HuH-7.5 (cell line): ENCODE measurements around the gene CDH15.
"Not testable (repeated sequence)": the region's sequence is repeated elsewhere in the genome, so short reads cannot be mapped to it uniquely, and the experiment has no call there.

Experiments
- DNase-seq: peaks from one replicate; pipeline ENCODE4 v3.0.0; 2011; ENCODE audit warnings: low spot score

The CDH15 gene

GRCh38 chr16:89187770-89188392 is 16.3 kb downstream of the CDH15 start:
- DNase-seq, result no peak

- not testable (repeated sequence) for DNase-seq
Observed at GRCh38 chr16:89188471-89189357, 17.2 kb downstream of the CDH15 start.

- no peak for DNase-seq
Observed at GRCh38 chr16:89189358-89190025, 17.9 kb downstream of the CDH15 start.

GRCh38 chr16:89190150-89190958 is 18.8 kb downstream of the CDH15 start:
- no peak for DNase-seq

- DNase-seq, result no peak
Observed at GRCh38 chr16:89191033-89191900, 19.7 kb downstream of the CDH15 start.

GRCh38 chr16:89191901-89192185 is 20.3 kb downstream of the CDH15 start:
- no peak for DNase-seq

- DNase-seq, result not testable (repeated sequence)
Observed at GRCh38 chr16:89192186-89192955, 20.8 kb downstream of the CDH15 start.

GRCh38 chr16:89192956-89193575 is 21.5 kb downstream of the CDH15 start:
- DNase-seq, result peak; percentile 93

- no peak for DNase-seq
Observed at GRCh38 chr16:89193576-89194293, 22.2 kb downstream of the CDH15 start.

GRCh38 chr16:89194340-89195311 is 23.1 kb downstream of the CDH15 start:
- no peak for DNase-seq

- DNase-seq, result no peak
Observed at GRCh38 chr16:89195521-89196171, 24.1 kb downstream of the CDH15 start.

- DNase-seq, result no peak
Observed at GRCh38 chr16:89197033-89197632, 25.6 kb downstream of the CDH15 start.

- DNase-seq, result no peak
Observed at GRCh38 chr16:89197633-89198416, 26.3 kb downstream of the CDH15 start.

- peak; percentile 27 for DNase-seq
Observed at GRCh38 chr16:89198417-89199240, 27.1 kb downstream of the CDH15 start.
